ENCODE data around the gene SLC8A1. TPM values are rescaled to one million over a fixed set of nuclear protein-coding genes. Genes with fewer than 3 reads are reported as not detected.

Gene SLC8A1
- total RNA-seq, 1 donor from 2014 or later: 53.8 TPM

DNA sequence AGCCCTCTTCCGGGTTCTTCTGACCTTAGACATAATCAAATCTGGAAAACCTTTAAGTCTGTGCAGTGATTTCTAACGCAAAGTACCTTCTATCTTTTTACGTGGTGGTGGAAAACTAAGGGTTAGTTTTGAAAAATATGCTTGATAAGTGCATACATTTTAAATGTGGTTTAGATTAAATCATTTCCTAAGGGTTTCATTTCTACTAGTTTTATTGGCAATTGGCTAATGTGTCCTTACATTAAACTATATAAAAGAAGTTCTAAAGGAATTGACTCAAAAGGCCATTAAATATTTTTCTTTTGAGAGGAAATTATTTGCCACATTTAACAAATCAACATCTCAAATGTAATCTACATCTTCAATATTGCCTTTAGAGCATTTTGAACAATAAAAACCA is 404.5 kb downstream of the SLC8A1 start:
- no peaks in the 10 kb centered on the region for H3K4me1 ChIP-seq
- TF ChIP-seq, protein P1, sequence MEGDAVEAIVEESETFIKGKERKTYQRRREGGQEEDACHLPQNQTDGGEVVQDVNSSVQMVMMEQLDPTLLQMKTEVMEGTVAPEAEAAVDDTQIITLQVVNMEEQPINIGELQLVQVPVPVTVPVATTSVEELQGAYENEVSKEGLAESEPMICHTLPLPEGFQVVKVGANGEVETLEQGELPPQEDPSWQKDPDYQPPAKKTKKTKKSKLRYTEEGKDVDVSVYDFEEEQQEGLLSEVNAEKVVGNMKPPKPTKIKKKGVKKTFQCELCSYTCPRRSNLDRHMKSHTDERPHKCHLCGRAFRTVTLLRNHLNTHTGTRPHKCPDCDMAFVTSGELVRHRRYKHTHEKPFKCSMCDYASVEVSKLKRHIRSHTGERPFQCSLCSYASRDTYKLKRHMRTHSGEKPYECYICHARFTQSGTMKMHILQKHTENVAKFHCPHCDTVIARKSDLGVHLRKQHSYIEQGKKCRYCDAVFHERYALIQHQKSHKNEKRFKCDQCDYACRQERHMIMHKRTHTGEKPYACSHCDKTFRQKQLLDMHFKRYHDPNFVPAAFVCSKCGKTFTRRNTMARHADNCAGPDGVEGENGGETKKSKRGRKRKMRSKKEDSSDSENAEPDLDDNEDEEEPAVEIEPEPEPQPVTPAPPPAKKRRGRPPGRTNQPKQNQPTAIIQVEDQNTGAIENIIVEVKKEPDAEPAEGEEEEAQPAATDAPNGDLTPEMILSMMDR (IDR thresholded peaks at IDR 0.05): no peak
- no peaks in the 10 kb centered on the region for H3K36me3 ChIP-seq
- H3K27me3 ChIP-seq: no peaks in the 10 kb centered on the region
- H3K27ac ChIP-seq: no peak overlapping the region
- H3K4me3 ChIP-seq: no peak overlapping the region
- ATAC-seq: no peak
- no peaks in the 10 kb centered on the region for H3K9me3 ChIP-seq
- intact Hi-C loops (cut with DNase I): no loop called here
- DNase-seq: no peak
